HTR-8/SVneo (cell line): ENCODE data around the gene FAXDC2.

ENCODE experiments used
- DNase-seq: peaks from one replicate; pipeline ENCODE4 v3.0.0; 2011; ENCODE audit warnings: low spot score, mixed read lengths; ENCODE audit not compliant: insufficient read length
- FAIRE-seq: peaks from 2 replicates; lab custom pipeline; 2011; peaks lifted over from hg19 to GRCh38; lab: Jason Lieb, UNC

Gene FAXDC2

DNA sequence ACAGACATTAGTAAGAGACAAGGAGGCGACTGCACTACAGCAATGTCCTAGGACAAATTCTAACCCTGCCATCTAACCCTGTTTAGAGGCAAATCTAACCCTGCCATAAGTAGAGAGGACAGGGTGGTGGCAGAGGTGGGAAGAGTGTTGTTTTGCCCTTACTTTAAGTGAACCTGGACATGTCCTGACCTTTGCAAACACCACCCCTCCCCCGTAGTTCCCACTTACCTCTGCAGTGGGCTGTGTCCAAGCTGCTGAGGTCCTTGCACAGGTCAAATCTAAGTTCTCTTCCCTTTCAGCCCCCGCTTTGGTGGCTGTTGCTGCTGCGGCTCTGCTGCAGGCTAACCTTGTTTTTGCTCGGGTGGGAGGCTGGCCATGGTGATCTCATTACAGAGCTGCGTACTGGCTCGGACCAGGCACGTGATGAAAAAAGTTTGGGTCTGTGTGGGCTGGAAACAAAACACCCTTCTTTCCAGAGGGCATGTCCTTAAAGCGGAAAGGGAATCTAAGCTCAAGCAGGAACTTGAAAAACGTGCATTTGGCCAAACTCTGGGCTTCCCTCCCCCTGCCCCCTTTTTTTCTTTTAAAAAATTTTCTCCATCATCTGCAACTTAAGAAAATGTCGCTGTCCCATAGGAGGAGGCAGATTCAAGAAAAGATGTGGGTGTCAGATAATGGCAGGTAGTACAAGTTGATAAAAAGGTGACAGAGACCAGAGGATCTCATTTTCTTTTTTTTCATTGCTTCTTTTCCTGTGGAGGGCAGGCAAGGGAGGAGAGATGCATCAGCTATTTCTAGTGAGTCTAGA is at the start of gene FAXDC2:
FAXDC2 (minus strand) TSS at position 349 of the 808 bp plus-strand sequence. CDS start 12,425 bp downstream, outside the sequence.
- FAIRE-seq (no peak), DNase-seq (peak; percentile 86)

GRCh38 chr5:154900066-154900465 is 49.7 kb upstream of the FAXDC2 start:
- FAIRE-seq (no peak), DNase-seq (no peak)

- no peak for FAIRE-seq
Observed at GRCh38 chr5:154899151-154899816, 48.9 kb upstream of the FAXDC2 start.

GRCh38 chr5:154898210-154898609 is 47.8 kb upstream of the FAXDC2 start:
- FAIRE-seq (no peak), DNase-seq (no peak)

More at GRCh38 chr5:154899151-154899816, 48.9 kb upstream of the FAXDC2 start:
- DNase-seq: no peak

DNA sequence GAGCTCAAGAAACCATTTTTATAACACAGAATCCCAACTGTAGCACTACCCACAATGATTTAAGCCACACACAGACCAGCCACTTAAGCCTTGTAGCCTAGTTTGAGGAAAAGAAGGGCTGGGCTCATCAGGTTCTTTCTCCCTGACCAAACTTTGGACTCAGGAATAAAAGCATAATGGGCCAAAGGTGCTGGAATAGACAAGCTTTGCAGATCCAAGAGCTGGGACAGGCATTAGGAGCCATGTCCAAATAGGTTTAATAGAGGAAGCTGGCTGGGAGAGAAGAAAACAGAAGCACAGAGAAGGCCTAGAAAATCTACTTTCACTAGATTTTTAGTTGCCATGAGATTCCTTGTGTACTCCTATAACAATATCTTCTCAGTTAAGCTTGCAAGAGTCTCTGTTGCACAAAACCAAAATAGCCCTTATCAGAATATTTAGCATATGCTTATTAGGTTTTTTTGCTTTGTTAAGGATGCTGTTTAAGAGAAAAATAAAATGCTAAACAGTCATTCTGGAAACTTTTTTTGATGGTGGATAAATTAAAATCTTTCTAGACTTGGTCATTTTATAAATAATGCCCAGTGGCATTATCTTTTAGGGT is 46.3 kb upstream of the FAXDC2 start:
- DNase-seq (no peak), FAIRE-seq (no peak)

- FAIRE-seq: no peak
Observed at GRCh38 chr5:154895606-154896561, 45.5 kb upstream of the FAXDC2 start.

DNA sequence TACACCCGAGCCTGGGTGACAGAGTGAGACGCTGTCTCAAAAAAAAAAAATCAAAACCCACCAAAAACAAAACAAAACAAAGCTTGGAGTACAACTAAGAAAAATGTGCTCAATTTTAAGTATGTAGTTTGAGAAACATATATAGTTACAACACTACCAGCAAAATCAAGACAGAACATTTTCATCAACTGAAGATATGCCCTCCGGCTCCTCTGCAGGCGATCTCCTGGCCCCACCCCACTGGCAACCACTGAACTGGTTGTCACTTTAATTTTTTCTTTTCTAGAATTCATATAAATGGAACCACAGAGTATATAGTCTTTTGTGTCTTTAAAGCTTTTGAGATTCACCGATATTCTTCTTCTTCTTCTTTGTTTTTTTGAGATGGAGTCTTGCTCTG is 43.0 kb upstream of the FAXDC2 start:
- DNase-seq: no peak
- FAIRE-seq: no peak

More at GRCh38 chr5:154895606-154896561, 45.5 kb upstream of the FAXDC2 start:
- no peak for DNase-seq

DNA sequence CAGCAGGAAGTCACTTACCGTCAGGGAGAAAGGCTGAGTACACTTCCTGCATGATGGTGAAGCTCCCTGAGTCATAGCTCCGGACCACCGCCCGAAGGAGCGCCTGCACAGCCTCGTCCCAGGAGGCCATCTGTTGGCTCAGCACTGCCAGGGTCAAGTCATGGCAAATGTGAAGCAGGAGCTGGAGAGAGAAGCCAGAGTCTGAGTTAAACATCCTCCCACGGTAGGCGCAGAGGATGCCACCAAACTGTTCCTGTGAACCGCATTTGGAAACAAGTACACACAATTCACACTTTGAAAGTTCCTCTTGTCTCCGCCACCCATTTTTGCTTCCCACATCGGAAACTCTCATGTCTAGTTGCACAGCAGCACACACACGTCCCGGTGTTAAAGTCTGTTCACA is 42.0 kb upstream of the FAXDC2 start:
- FAIRE-seq (no peak), DNase-seq (no peak)

GRCh38 chr5:154885439-154885838 is 35.0 kb upstream of the FAXDC2 start:
- FAIRE-seq: no peak
- no peak for DNase-seq

DNA sequence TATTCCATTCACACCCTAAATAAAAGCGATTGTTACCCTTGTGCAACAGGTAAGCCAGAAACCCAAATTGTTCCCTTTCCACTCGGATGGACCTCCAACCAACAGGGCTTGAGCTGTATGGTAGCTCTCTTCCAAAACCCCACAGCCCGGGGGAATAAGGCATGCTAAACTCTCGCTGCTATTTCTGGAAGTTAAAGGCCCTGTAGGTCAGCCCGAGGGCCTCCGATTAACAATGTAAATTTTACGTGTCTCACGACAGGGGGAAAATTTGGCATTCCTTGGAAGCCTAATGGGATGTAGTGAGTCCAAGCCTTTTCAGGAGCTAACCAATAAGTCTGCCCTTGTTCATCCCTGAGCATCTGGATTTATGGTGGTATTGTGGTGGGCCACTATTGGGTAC is 34.0 kb upstream of the FAXDC2 start:
- FAIRE-seq (no peak), DNase-seq (no peak)

DNA sequence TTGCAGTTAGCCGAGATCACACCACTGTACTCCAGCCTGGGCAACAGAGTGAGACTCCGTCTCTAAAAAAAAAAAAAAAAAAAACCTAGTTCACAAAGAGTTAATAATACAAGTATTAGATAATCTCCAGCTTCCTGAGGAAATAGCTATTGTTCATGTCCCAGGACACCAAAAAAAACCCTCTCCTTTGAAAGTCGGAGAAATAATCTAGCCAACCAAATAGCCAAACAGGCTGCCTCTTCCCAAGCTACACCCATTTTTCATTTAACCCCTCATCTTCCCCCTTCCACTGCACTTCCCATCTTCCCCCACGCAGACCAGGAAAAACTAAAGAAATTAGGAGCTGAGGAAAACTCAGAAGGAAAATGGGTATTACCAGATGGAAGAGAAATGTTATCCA is 31.6 kb upstream of the FAXDC2 start:
- FAIRE-seq (no peak), DNase-seq (no peak)

- FAIRE-seq: no peak
- DNase-seq: no peak
Observed at GRCh38 chr5:154878642-154879335, 28.4 kb upstream of the FAXDC2 start.

- FAIRE-seq (no peak), DNase-seq (no peak)
Observed at GRCh38 chr5:154873791-154874331, 23.5 kb upstream of the FAXDC2 start.

DNA sequence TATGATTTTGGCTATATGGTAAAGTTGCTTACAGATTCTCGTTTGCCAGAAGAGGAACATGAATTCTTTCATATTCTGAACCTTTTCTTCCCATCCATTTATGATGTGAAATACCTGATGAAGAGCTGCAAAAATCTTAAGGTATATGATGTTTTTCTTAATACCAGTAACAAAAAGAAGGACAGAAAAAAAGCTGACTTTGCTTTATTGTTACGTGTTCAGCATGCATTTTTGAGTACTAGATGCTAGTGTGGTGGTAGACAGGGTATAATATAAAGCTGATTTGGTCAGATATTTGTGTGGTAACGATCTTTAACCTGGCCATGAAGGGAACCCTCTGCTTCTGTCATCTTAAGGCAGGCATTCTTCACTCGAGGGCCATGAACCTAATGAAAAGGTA is 21.3 kb upstream of the FAXDC2 start:
- no peak for DNase-seq
- FAIRE-seq: no peak

DNA sequence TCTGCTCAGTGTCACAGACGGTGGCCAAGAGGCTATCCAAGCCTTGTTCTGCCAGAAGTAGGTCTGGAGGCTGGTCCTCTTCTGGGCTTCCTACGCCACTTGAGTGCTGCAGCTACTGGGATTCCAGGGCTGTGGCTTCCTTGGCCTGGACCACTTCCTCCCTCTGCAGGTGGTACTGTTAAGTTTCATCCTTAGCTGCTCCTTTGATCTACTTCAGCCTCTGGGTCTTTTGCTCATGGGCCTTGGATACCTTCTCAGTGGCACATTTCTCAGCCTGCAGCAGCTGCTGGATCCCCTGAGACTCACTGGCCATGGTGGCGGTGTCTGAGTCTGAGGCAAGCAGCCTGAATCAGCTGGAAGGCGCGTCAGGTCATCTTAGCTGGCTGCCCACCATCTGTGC is 18.3 kb upstream of the FAXDC2 start:
- no peak for FAIRE-seq
- peak; percentile 22 for DNase-seq

DNA sequence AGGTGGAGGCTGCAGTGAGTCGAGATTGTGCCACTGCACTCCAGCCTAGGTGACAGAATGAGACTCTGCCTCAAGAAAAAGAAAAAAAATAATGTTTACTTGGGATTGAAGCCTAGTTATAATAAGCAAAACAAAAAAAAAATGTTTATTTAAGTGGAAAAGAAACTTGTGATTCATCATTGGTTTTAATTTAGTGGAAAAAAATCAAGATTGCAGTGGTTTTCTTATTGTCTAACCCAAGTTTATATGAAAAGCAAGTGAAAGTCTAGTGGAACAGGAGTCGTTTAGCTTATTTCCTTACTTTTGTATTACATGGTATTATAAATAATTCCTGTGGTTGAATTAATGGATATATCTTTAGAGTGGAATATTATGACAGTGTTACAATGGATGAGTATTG is 16.4 kb upstream of the FAXDC2 start:
- FAIRE-seq (no peak), DNase-seq (no peak)

DNA sequence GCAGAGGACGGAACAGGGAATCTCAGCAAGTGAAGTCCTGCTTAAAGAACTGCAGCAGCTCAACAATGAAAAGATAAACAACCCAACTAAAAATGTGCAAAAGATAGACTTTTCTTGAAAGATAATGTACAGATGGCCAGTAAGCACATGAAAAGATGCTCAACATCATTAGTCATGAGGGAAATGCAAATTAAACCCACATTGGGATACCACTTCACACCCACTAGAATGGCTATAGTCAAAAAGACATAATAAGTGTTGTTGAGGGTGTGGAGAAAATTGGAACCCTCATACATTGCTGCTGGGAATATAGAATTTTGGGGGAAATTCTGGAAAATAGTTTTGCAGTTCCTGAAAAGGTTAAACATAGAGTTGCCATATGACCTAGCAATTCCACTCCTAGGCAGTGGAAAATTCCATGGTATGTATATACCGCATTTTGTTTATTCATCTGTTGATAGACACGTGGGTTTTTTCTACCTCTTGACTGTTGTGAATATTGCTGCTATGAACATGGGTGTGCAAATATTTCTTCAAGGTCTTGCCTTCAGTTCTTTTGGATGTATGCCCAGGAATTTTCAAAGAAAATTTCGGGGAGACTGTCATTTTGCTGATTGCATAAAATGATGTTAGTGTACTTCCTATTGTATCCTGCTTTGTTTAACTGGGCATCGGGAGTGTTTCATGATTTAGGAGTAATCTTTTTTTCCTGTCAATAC is 15.2 kb upstream of the FAXDC2 start:
- FAIRE-seq (no peak), DNase-seq (no peak)

DNA sequence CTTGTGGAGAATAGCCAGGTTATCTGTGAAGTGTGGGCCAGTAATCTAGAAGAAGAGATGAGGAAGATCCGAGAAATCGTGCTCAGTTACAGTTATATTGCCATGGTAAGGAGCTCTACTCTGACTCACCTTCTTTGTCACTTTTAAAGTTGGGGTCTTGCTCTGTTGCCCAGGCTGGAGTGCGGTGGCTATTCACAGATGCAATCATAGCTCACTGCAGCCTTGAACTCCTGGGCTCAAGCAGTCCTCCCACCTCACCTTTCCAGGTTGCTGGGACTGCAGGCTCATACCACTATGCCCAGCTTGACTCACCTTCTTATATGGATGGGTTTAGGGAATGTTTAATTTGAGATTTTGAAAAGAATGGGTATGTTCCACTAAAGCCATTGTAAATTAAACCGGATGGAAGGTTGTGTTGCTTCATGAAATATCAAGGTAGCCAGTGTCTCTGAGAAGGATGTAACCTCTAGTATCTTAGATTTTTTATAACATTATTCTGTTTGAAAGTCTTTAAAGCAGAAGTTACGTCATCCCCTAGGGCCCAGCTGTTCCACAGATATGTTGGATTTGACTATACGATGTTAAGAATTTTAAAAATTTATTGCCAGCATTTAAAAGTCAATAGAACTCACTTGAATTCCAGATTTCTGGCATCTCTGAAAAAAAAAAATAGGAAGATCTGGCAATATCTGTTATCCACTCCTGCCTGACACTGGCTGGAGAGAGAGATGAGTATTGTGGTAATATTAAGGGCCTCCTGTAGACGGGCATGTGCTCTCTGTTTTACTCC is 13.1 kb upstream of the FAXDC2 start:
- DNase-seq (no peak), FAIRE-seq (no peak)
